Glutamatergic neuron (in vitro differentiated cells): ENCODE data around the gene USP20. TPM values are rescaled to one million over a fixed set of nuclear protein-coding genes. Genes with fewer than 3 reads are reported as not detected.

Experiments used
- DNase-seq: peaks from one replicate; pipeline ENCODE4 v3.0.0; 2022
- H3K27ac Mint-ChIP-seq: one replicate; pipeline ENCODE4 v1.8.0; 2020; ENCODE audit warnings: mild to moderate bottlenecking, mixed read lengths, inconsistent platforms; ENCODE audit not compliant: unreplicated experiment
- H3K27me3 Mint-ChIP-seq: one replicate; pipeline ENCODE4 v1.8.0; 2020; ENCODE audit warnings: mild to moderate bottlenecking, moderate library complexity, mixed read lengths, inconsistent platforms; ENCODE audit not compliant: unreplicated experiment
- H3K36me3 Mint-ChIP-seq: one replicate; pipeline ENCODE4 v1.8.0; 2020; ENCODE audit warnings: mild to moderate bottlenecking, mixed read lengths, inconsistent platforms; ENCODE audit not compliant: unreplicated experiment
- H3K4me1 Mint-ChIP-seq: one replicate; pipeline ENCODE4 v1.8.0; 2020; ENCODE audit warnings: mild to moderate bottlenecking, low read depth, mixed read lengths, inconsistent platforms; ENCODE audit not compliant: unreplicated experiment
- H3K4me3 Mint-ChIP-seq: one replicate; pipeline ENCODE4 v1.8.0; 2020; ENCODE audit warnings: mild to moderate bottlenecking, mixed read lengths, inconsistent platforms; ENCODE audit not compliant: unreplicated experiment
- H3K9me3 Mint-ChIP-seq: one replicate; pipeline ENCODE4 v1.8.0; 2020; ENCODE audit warnings: mild to moderate bottlenecking, moderate library complexity, mixed read lengths, inconsistent platforms; ENCODE audit not compliant: unreplicated experiment
- total RNA-seq: library from RNA; stranded (reverse); fragmentation: NEBNext Ultra II Directional; extraction: Animal tissue kit (Norgen Biotek cat#: 25700); gene quantifications from one replicate; pipeline ENCODE4 v1.2.1, GENCODE V29; 2021; ENCODE audit not compliant: unreplicated experiment
- TF ChIP-seq, protein P1 (sequence below): fragments of 200-600 bp; sonication (generic); IDR thresholded peaks from one replicate; pipeline ENCODE4 v1.5.0; 2021; ENCODE audit not compliant: partially characterized antibody, unreplicated experiment

USP20 gene
- total RNA-seq, 1 donor from 2014 or later: 93.5 TPM

DNA sequence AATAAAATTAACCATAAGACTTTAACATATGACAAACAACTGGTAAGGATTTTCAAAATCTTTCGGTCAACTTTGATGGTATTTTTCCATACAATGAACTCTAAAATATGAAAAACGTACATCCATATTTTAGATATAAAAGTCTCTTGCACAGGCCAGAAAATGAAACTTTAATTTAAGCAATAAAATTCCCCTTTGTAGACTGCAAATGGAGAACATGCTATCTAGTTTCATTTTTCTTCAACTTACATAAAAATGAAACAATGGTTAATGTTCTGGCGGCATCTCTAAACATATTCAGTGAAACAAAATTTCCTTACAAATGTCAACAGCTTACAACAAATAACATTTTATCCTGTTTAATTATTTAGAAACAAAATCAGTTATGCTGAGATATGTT lies 84.0 kb downstream of the USP20 start:
- no peak for DNase-seq
- no peak overlapping the region for H3K4me3 Mint-ChIP-seq
- no peak overlapping the region for H3K27ac Mint-ChIP-seq
- H3K4me1 Mint-ChIP-seq: peaks cover 4% of the 10 kb centered on the region
- no peaks in the 10 kb centered on the region for H3K9me3 Mint-ChIP-seq
- no peaks in the 10 kb centered on the region for H3K36me3 Mint-ChIP-seq
- TF ChIP-seq, protein P1, sequence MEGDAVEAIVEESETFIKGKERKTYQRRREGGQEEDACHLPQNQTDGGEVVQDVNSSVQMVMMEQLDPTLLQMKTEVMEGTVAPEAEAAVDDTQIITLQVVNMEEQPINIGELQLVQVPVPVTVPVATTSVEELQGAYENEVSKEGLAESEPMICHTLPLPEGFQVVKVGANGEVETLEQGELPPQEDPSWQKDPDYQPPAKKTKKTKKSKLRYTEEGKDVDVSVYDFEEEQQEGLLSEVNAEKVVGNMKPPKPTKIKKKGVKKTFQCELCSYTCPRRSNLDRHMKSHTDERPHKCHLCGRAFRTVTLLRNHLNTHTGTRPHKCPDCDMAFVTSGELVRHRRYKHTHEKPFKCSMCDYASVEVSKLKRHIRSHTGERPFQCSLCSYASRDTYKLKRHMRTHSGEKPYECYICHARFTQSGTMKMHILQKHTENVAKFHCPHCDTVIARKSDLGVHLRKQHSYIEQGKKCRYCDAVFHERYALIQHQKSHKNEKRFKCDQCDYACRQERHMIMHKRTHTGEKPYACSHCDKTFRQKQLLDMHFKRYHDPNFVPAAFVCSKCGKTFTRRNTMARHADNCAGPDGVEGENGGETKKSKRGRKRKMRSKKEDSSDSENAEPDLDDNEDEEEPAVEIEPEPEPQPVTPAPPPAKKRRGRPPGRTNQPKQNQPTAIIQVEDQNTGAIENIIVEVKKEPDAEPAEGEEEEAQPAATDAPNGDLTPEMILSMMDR: no peak
- no peaks in the 10 kb centered on the region for H3K27me3 Mint-ChIP-seq

DNA sequence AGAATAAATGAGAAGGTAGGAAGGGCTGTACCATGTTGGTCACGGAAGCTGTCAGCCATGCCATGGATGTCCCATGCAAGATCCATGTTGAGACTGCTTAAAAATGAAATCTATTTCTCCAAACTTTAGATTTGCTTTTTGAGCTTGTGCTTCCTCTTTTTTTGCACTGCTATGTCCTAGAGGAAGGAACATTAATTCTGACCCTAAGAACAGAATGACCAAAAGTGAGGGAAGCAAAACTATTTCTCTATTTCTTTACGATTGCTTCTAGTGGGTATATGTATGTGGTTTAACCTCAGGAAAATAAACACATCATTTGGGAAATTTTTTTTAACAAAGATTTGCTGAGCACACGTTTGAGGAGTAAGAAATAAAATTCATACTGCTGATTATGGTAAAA lies 84.6 kb downstream of the USP20 start:
- H3K9me3 Mint-ChIP-seq: no peaks in the 10 kb centered on the region
- peaks cover 4% of the 10 kb centered on the region for H3K4me1 Mint-ChIP-seq
- no peak overlapping the region for H3K4me3 Mint-ChIP-seq
- H3K27ac Mint-ChIP-seq: no peak overlapping the region
- H3K36me3 Mint-ChIP-seq: no peaks in the 10 kb centered on the region
- TF ChIP-seq, protein P1: no peak
- H3K27me3 Mint-ChIP-seq: no peaks in the 10 kb centered on the region
- no peak for DNase-seq

DNA sequence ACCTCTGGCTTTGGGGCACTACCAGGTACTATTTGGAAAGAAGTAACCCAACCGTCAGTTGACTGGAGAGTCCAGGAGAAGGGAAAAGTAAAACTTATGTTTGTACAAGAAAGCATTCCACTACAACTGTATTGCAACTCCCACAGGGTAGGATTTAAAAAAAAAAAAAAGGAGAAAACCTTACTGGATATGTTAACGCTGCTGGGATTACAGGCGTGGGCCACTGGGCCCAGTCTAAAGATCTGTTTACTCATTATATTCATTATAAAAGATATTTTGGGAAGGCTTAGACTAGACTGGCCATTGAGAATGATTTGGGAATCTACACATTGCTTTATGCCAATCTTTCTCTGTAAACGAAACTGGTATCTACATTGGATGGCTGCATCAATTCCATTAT lies 86.6 kb downstream of the USP20 start:
- H3K27ac Mint-ChIP-seq: no peak overlapping the region

DNA sequence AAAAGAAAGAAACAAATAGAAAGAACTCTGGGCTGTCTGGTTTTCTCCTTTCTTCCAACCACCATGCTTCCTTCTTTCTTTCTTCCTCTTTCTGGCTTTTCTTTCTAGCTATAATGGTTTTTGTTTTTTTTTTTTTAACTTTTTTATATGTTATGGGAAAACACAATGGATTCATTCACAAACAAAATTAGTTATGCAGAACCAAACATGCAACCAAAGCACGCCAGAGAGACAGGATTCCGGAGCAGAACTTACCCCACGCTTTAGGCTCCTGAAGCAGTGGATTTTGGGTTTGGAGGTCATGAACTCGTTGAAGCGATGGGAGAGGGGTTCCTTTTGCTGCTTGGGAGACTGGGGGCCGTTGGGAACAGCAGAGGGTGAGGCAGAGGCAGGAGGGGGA lies 88.3 kb downstream of the USP20 start:
- Mint-ChIP-seq H3K27ac (no peak overlapping the region), H3K9me3 (no peaks in the 10 kb centered on the region), H3K4me3 (no peak overlapping the region), H3K36me3 (no peaks in the 10 kb centered on the region), H3K4me1 (no peaks in the 10 kb centered on the region), H3K27me3 (no peaks in the 10 kb centered on the region)
- no peak for DNase-seq
- TF ChIP-seq, protein P1: no peak

More for the DNA sequence above, 86.6 kb downstream of the USP20 start:
- DNase-seq: no peak
- H3K4me3 Mint-ChIP-seq: no peak overlapping the region
- TF ChIP-seq, protein P1: no peak
- H3K4me1 Mint-ChIP-seq: peaks cover 4% of the 10 kb centered on the region
- no peaks in the 10 kb centered on the region for H3K9me3 Mint-ChIP-seq
- H3K27me3 Mint-ChIP-seq: no peaks in the 10 kb centered on the region
- H3K36me3 Mint-ChIP-seq: no peaks in the 10 kb centered on the region

DNA sequence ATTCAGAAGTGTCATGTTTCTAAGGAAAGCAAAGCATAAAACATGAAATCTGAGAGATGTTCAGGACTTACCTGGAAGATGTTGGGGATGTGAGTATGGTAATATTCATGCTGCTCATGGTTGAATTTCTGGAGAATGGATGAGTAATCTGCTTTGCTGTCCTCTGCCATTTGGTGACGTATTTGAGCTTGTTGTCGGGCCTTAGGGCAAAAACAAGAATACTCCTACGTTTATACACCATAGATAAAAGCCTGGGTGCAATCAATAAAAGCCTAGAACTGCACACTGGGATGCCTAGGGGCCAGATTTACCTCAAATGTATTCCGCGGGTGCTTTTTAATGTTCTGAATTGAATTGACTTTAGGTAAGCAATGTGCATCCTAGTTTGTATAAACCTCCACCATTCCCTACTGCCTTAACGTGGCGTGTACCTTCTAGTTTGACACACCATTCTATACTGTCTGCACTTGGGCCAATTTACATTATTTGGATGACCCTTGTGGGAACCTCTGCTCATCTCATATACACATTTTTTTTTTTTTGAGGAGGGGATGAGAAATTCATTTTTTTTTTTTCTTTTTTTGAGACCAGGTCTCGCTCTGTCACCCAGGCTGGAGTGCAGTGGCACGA lies 94.4 kb downstream of the USP20 start:
- Mint-ChIP-seq H3K4me1 (peaks cover 32% of the 10 kb centered on the region), H3K27ac (no peak overlapping the region), H3K4me3 (no peak overlapping the region), H3K36me3 (no peaks in the 10 kb centered on the region), H3K27me3 (peaks cover 2% of the 10 kb centered on the region), H3K9me3 (peaks cover 3% of the 10 kb centered on the region)
- TF ChIP-seq, protein P1: no peak
- DNase-seq: no peak
